Lung (tissue), 12 donors: ENCODE measurements around the gene NXPH1. TPM values are rescaled to one million over a fixed set of nuclear protein-coding genes. Genes with fewer than 3 reads are reported as not detected.

Source experiments
- ATAC-seq: fragments of 200-7000 bp; cut with Tn5 transposase; one replicate; pipeline ENCODE4 v1.9.1; 2020; ENCODE audit warnings: moderate number of reproducible peaks; ENCODE audit not compliant: insufficient read depth, low FRiP score
- DNase-seq, 3 donors: peaks; one replicate each; pipeline ENCODE4 v3.0.0-alpha.2; 2013 to 2017
- H3K27ac ChIP-seq, 2 donors: one replicate each; pipeline ENCODE4 v1.5.1; 2013; ENCODE audit warnings: mild to moderate bottlenecking in 2 of 2, moderate library complexity in 2 of 2, control low read depth in 1 of 2, inconsistent platforms in 1 of 2, low read depth in 1 of 2, low read length in 1 of 2
- H3K27me3 ChIP-seq, 3 donors: one replicate each; pipeline ENCODE4 v1.5.1; 2013; ENCODE audit warnings: low read length in 2 of 3; ENCODE audit not compliant: control insufficient read depth in 3 of 3, insufficient read depth in 3 of 3
- H3K36me3 ChIP-seq, 4 donors: one replicate each; pipeline ENCODE4 v1.5.1; 2013; ENCODE audit warnings: low read length in 4 of 4, mild to moderate bottlenecking in 1 of 4, moderate library complexity in 1 of 4; ENCODE audit not compliant: control insufficient read depth in 4 of 4, insufficient read depth in 4 of 4
- H3K4me1 ChIP-seq, 5 donors: one replicate each; pipeline ENCODE4 v1.5.1; 2013; ENCODE audit warnings: low read length in 5 of 5, mild to moderate bottlenecking in 2 of 5, moderate library complexity in 1 of 5; ENCODE audit not compliant: control insufficient read depth in 5 of 5, insufficient read depth in 5 of 5
- H3K4me3 ChIP-seq: one replicate; pipeline ENCODE4 v1.5.1; 2013; ENCODE audit warnings: mild to moderate bottlenecking, control low read depth, moderate library complexity
- H3K9ac ChIP-seq, 2 donors: one replicate each; pipeline ENCODE4 v1.5.1; 2013; ENCODE audit warnings: low read length in 2 of 2, control low read depth in 1 of 2; ENCODE audit not compliant: insufficient read depth in 1 of 2
- H3K9me3 ChIP-seq, 4 donors: one replicate each; pipeline ENCODE4 v1.5.1; 2013; ENCODE audit warnings: low read length in 3 of 4, mild to moderate bottlenecking in 1 of 4, moderate library complexity in 1 of 4; ENCODE audit not compliant: control insufficient read depth in 4 of 4, insufficient read depth in 3 of 4
- CTCF ChIP-seq: IDR thresholded peaks from 2 replicates; pipeline ENCODE4 v1.5.1; 2012; ENCODE audit warnings: mild to moderate bottlenecking; ENCODE audit errors: control extremely low read depth, extremely low read depth
- WGBS, 2 donors: extraction: QIAGEN DNeasy Blood & Tissue Kit; methylation state at CpG; one replicate each; pipeline ENCODE4 v1.1.7; 2013; 5-methylcytosine and 5-hydroxymethylcytosine counted together
- polyA plus RNA-seq, 2 donors: library from polyadenylated mRNA; stranded (reverse); fragments of 200-250 nt; gene quantifications; one replicate each; pipeline ENCODE4 v1.2.1, GENCODE V29; 2013
- total RNA-seq, 2 donors: library from RNA; depleted of rRNA in 1 of 2; stranded (reverse); fragments of >200 nt in 1 of 2; gene quantifications; one replicate each; pipeline ENCODE4 v1.2.1, GENCODE V29; 2014 to 2021
- donor health status: control.
- donor health status: control.
- donor health status: Bipolar disorder and iron deficiency.
- donor health status: healthy.
- donor health status: DM: yes; HTN: yes; CAD: no.

NXPH1 gene
- total and polyA plus RNA-seq, 4 donors: 0.09 to 0.17 TPM; not detected in 2

DNA sequence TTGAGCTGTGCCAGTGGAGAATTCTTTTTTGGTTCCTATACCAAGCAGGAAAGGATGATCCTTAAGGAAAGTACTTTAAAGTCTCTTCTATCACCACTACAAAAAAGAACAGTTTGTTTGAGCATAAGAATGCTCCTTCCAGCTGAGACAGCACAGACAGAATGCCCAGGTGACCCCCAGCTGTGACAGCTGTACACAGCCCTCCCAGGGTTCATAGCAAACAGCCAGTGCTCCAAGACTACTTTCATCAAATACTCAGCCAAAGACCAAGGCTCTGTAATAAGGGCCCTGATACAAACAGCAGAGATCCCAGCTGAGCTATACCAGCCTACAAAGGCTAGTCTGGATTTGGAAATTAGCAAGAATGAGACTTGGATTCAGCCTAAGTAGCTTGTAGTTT lies 65.7 kb downstream of the NXPH1 start:
- no peaks in the 10 kb centered on the region for H3K4me1 ChIP-seq
- no peaks in the 10 kb centered on the region for H3K27me3 ChIP-seq
- DNase-seq: no peak
- H3K4me3 ChIP-seq: no peak overlapping the region
- peaks cover 0 to 3% (median 0%) of the 10 kb centered on the region in 4 donors for H3K9me3 ChIP-seq
- ATAC-seq: no peak
- H3K9ac ChIP-seq: no peak overlapping the region
- no peaks in the 10 kb centered on the region for H3K36me3 ChIP-seq
- TF ChIP-seq CTCF: no peak
- no peak overlapping the region for H3K27ac ChIP-seq

GRCh38 chr7:8500286-8500685 lies 66.9 kb downstream of the NXPH1 start:
- WGBS, 2 donors: 58 to 65% methylated on average over 2 of the region's 2 CpGs
- no peak for TF ChIP-seq CTCF
- H3K27ac ChIP-seq: no peak overlapping the region
- no peaks in the 10 kb centered on the region for H3K36me3 ChIP-seq
- no peak overlapping the region for H3K9ac ChIP-seq
- no peak for ATAC-seq
- no peak overlapping the region for H3K4me3 ChIP-seq
- no peaks in the 10 kb centered on the region for H3K4me1 ChIP-seq
- H3K27me3 ChIP-seq: no peaks in the 10 kb centered on the region
- H3K9me3 ChIP-seq: peaks cover 0 to 9% (median 1%) of the 10 kb centered on the region in 4 donors
- no peak for DNase-seq

- Histone ChIP-seq H3K27ac (no peak overlapping the region), H3K27me3 (no peaks in the 10 kb centered on the region), H3K9ac (no peak overlapping the region), H3K4me3 (no peak overlapping the region), H3K36me3 (no peaks in the 10 kb centered on the region), H3K9me3 (peaks cover 0 to 9% (median 3%) of the 10 kb centered on the region in 4 donors), H3K4me1 (no peaks in the 10 kb centered on the region)
- 66 to 74% methylated on average over 2 of the region's 2 CpGs for WGBS, 2 donors
- no peak for TF ChIP-seq CTCF
- DNase-seq: no peak
- ATAC-seq: no peak
Measured at GRCh38 chr7:8507566-8507965, 74.2 kb downstream of the NXPH1 start.

DNA sequence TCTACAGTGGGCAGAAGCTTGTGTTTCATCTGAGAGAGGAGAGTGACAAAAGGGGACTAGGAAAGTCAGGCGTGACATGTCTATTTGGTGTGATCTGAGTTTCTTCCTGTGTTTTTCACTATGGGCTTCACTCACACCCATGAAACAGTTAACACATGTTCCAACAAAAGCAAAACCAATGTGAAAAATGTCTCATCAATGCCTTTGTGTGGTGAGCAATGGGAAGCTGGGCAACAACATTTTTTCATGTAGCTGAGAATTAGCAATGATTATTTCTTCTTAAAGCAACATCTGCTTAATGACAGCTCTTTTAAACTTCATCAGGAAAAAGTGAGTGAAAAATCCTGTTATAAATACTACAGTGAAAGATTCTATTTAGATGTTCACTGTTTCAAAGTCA lies 76.2 kb downstream of the NXPH1 start:
- 77 to 78% methylated on average over 1 of the region's 1 CpG for whole genome bisulfite sequencing, 2 donors
- Histone ChIP-seq H3K4me3 (no peak overlapping the region), H3K27me3 (no peaks in the 10 kb centered on the region), H3K9ac (no peak overlapping the region), H3K27ac (no peak overlapping the region), H3K4me1 (no peaks in the 10 kb centered on the region), H3K36me3 (no peaks in the 10 kb centered on the region), H3K9me3 (peaks cover 0 to 6% (median 2%) of the 10 kb centered on the region in 4 donors)
- ATAC-seq (no peak), DNase-seq (no peak)
- no peak for TF ChIP-seq CTCF
